Ovary (tissue), 3 donors: Measurements from ENCODE around the gene CSTF1.

Experiments used
- POLR2A ChIP-seq: fragments of 450-650 bp; IDR thresholded peaks from one replicate; pipeline ENCODE4 v1.6.1; 2017; ENCODE audit warnings: antibody characterized with exemption, mild to moderate bottlenecking, moderate library complexity
- TF ChIP-seq, protein P1 (sequence below), 3 donors: fragments of 450-650 bp in 2 of 3; fragments of 200-600 bp in 1 of 3; IDR thresholded peaks; one replicate each; pipeline versions ENCODE4 v1.5.1 to v1.8.0; 2016 to 2022; ENCODE audit warnings: antibody characterized with exemption in 3 of 3, mild to moderate bottlenecking in 1 of 3
- donor health status: DM: no; HTN: no; CAD: no.

DNA sequence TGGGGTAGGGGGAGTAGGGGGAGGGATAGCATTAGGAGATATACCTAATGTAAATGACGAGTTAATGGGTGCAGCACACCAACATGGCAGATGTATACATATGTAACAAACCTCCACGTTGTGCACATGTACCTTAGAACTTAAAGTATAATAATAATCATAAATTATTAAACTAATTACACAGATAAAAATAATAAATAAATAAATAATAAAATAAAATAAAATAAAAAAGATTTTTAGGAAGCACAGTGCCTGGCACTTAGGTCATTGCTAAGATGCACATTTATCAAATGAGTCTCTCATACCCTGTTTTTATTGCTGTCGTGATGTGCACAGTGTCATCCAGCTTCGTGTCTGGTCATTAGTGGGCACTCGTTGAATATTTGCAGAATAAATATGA is 57.0 kb downstream of the CSTF1 start:
- TF ChIP-seq, protein P1, sequence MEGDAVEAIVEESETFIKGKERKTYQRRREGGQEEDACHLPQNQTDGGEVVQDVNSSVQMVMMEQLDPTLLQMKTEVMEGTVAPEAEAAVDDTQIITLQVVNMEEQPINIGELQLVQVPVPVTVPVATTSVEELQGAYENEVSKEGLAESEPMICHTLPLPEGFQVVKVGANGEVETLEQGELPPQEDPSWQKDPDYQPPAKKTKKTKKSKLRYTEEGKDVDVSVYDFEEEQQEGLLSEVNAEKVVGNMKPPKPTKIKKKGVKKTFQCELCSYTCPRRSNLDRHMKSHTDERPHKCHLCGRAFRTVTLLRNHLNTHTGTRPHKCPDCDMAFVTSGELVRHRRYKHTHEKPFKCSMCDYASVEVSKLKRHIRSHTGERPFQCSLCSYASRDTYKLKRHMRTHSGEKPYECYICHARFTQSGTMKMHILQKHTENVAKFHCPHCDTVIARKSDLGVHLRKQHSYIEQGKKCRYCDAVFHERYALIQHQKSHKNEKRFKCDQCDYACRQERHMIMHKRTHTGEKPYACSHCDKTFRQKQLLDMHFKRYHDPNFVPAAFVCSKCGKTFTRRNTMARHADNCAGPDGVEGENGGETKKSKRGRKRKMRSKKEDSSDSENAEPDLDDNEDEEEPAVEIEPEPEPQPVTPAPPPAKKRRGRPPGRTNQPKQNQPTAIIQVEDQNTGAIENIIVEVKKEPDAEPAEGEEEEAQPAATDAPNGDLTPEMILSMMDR (IDR thresholded peaks at IDR 0.05) = no peak
- no peak for TF ChIP-seq POLR2A
